Measurements from ENCODE around the gene PSMC5.

PSMC5 gene

DNA sequence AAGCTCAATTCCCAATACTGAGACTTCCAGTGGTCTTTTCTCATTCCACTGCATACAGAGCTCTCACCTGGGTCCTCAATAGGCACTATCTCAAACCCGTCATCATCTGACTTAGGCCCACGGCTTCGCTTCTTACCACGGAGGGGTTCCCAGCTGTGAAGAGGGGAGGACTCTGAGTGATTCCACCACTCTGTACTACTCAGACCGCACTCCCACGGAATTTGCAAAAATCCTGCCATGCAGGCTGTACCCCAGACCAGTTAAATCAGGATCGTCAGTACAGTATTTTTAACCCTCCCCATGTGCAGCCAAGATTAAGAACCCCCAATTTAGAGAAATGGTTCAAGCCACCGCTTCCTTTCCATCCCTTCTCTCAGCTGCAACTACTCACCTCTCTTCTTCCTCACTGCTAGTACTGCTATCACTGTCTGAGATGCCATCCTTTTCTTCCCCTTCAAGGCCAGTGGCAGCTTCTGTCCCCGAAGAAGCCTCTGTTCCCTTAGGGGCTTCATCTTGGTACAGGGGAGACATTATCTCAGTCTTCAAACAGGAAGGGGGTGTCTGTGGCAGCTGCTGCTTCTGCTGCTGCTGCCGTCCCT is 6.2 kb upstream of the PSMC5 start:
- no peak for DNase-seq (ENCODE audit: low read depth in 2 of 2, low spot score in 1 of 2)

DNA sequence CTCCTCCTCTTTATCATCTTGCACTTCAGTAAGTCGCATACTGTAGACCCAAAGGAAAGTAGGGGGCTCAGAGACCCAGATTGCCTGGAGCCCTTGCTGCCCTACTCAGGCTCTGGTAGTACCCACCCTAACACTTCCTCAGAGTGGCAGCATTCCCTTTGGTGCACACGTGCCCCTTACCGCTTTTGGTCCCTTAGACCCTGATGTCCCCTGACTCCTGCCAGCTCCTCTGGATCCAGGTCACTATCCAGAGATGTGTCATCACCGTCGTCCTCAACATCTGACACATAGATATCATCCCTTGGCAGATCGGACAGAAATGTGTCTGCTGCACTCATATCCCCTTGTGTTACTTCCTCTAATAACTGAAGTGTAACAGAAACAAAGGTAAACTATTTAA is 5.4 kb upstream of the PSMC5 start:
- no peak for DNase-seq (ENCODE audit: low read depth in 2 of 2, low spot score in 1 of 2)

DNA sequence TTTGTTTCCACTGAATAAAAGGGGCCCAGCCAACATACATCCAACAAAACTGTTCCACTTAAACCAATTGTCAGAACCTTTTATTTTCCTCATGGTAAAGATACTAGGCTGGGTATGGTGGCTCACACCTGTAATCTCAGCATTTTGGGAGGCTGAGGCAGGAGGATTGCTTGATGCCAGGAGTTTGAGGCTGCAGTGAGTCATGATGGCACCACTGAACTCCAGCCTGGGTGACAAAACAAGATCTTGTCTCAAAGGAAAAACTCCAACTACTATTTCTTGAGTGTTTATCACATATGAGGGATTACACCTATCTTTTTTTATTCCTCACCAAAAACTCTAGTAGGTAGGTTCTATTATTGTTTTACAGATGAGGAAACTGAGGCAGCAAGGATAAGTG is 4.7 kb upstream of the PSMC5 start:
- DNase-seq (ENCODE audit: low read depth in 2 of 2, low spot score in 1 of 2) = no peak

DNA sequence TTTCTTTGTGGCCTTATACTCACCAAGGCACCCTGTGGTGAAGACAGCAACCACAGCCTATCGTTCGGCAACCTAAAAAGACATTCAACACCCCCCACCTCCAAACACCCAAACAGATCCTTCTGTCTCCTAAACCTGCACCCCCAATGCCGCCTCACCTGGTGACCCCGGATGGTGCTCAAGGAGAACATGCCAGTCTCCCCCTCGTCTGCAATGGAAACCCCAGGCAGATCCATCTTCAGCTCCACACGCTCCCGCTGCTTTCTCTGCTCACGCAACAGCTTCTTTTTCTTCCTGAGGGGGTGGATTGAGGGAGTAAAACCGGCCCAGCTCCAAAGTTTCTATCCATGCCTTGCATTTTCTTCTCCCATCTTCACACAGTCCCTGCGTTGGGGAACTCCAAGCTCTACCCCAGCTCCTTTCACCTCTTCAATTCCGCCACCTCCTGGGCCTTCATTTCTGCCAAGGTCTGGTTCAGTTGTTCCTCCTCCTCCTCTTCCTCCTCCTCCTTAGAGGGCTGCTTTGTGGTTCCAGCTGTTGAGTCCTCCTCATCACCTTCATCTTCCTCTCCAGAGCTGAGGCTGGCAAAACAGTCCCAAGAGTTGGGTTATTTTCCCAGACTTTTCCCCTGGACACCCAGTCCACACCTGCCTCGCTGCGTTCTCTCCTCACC is 3.4 kb upstream of the PSMC5 start:
- no peak for DNase-seq (ENCODE audit: low read depth in 2 of 2, low spot score in 1 of 2)

DNA sequence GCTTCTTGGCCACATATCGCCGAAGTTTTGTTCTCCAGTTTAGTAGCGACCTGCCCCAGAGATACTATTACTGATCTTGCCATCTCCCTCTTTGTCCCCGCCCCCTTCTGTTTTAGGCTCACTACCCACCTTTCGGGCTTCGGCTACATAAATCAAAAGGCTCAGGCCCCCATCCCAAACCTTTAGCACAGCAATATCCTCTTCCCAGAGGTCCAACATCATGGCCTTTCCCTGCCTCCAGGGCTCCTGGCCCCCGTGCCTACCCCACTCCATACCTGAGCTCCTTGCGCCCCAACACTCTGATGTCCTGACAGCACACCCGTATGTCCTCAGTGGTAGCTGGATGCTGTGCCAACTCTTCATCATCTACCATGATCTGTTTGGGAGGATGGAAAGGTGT is 2.9 kb upstream of the PSMC5 start:
- DNase-seq (ENCODE audit: low read depth in 2 of 2, low spot score in 1 of 2) = no peak

DNA sequence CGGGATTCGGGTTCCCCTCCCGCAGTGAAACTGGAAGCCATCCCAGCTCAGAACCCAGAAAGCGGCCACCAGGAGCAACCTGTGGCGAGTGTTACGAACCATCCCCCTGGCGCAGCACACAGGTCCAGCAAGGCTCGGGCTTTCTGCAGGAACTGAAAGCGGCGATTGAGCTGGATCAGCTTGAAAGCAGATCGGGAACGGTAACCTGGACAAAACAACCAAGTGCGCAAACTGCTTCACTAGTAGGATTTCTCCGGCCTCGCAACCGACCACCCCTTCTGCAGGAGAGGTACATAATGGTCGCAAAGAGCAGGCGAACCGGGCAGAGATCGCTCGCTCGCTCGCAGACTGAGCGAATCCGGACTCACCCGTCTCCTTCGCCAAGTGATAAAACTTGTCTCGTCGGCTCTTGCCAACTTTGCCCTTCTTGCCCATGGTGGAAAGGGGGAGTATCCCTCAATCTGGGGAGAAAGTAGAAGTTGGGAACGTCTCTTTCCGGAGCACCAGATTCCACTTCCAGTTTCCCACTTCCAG is 696 bp upstream of the PSMC5 start:
- DNase-seq (ENCODE audit: low read depth in 2 of 2, low spot score in 1 of 2) = no peak

DNA sequence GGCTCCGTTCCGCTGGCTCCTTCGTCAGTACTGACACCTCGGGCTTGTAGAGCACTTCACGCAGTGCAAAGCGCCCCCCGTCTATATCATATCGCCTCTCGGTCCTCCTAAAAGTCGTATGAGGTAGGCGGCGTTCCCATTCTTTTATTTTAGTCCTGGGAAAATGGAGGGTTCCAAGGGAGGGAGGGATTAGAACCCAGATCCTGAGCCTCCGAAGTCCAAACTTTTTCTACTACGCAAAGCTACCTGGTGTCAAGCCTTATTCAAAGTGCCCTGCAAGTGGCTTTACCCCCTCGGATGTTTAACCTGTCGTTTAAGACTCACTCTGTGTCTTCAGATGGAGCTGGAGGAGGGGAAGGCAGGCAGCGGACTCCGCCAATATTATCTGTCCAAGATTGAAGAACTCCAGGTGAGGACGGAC is 580 bp downstream of the PSMC5 start:
- DNase-seq (ENCODE audit: low read depth in 2 of 2, low spot score in 1 of 2) = no peak

DNA sequence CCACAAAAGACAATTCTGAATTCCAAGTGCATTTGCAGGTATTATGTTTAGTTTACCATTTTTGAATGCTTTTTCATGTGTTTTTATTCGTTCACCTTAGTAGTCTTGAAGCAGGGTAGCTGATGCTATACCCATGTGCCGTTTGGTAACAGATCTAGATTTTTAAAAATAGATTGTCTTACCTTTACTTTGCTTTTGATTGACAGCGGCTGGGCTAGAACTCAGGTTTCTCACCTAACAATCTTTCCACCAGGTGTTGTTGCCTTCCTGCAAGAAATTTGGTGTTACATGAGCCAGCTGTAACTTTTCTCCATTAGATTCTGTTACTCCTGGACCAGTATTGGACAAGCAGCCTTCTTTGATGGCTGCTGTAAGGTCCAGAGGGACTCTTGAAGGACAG is 1.7 kb downstream of the PSMC5 start:
- DNase-seq (ENCODE audit: low read depth in 2 of 2, low spot score in 1 of 2) = no peak

DNA sequence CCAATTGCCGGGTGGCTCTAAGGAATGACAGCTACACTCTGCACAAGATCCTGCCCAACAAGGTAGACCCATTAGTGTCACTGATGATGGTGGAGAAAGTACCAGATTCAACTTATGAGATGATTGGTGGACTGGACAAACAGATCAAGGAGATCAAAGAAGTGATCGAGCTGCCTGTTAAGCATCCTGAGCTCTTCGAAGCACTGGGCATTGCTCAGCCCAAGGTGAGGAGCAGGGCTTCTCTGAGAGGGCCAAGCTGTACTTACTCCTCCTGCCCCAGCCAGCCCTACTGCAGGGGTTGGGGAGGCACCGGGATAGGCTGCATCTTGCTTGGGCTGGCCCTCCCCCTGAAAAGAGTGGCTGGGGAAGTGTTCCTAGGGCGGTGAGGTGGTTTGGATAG is 3.0 kb downstream of the PSMC5 start:
- DNase-seq (ENCODE audit: low read depth in 2 of 2, low spot score in 1 of 2) = no peak

DNA sequence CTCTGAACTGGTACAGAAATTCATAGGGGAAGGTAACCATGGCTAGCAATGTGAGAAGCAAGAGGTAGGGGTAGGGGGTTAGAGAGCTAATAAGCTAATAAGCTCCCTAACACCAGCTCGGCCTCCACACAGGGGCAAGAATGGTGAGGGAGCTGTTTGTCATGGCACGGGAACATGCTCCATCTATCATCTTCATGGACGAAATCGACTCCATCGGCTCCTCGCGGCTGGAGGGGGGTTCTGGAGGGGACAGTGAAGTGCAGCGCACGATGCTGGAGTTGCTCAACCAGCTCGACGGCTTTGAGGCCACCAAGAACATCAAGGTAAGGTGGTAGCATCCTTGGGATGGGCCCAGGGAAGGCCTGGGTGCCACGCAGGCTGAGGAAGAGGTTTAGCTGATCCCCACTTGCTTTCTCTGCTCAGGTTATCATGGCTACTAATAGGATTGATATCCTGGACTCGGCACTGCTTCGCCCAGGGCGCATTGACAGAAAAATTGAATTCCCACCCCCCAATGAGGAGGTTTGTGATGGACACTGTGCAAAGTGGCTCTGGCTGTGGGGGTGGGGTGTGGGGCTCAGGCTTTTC is 3.8 kb downstream of the PSMC5 start:
- DNase-seq (ENCODE audit: low read depth in 2 of 2, low spot score in 1 of 2) = no peak

DNA sequence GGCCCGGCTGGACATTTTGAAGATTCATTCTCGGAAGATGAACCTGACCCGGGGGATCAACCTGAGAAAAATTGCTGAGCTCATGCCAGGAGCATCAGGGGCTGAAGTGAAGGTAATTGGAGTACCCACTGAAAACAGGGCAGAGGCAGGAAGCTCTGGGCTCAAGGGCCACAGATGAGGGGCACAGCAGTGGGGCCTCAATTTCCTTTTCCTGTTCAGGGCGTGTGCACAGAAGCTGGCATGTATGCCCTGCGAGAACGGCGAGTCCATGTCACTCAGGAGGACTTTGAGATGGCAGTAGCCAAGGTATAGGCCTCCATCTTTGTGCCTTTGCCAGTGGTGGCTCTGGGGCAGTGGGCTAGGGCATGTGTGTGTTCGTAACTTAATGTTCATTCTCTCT is 4.3 kb downstream of the PSMC5 start:
- DNase-seq (ENCODE audit: low read depth in 2 of 2, low spot score in 1 of 2) = no peak

DNA sequence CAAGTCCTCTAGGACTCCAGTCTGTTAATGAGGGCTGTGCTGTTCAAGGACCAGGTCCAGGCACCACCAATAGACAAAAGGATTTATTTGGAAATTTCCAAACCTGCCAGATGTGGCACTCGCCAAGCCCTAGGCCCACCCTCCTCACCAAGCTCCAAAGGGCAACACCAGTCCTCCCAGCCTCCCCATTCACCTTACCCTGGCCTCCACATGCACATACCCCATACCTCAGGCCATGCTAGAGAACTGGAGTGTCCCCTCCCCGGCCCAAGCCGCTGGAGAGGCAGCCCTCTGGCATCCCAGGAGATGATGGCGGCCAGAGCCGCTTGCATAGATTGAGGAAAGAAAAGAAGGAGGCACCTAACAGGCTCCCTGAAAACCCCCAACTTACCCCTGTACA is 4.8 kb downstream of the PSMC5 start:
- DNase-seq (ENCODE audit: low read depth in 2 of 2, low spot score in 1 of 2) = no peak

DNA sequence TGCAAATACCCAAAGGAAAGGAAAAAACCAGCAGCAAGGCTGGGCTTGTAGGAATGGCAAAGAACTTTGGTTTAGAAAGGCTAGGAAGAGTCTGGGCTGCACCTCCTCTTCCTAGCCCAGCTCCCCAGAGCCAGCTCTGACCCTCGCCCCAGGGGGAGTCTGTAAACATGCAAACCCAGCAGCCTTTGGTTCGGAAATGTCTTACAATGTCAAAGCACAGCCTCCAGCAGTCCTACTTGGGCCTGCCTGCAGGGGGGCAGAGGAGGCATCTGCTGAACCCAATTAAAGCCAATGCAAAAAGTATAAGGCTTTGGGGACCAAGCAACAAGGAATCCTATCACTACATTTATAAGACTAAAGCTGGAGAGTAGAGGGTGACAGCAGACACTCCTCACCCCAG is 5.2 kb downstream of the PSMC5 start:
- no peak for DNase-seq (ENCODE audit: low read depth in 2 of 2, low spot score in 1 of 2)

DNA sequence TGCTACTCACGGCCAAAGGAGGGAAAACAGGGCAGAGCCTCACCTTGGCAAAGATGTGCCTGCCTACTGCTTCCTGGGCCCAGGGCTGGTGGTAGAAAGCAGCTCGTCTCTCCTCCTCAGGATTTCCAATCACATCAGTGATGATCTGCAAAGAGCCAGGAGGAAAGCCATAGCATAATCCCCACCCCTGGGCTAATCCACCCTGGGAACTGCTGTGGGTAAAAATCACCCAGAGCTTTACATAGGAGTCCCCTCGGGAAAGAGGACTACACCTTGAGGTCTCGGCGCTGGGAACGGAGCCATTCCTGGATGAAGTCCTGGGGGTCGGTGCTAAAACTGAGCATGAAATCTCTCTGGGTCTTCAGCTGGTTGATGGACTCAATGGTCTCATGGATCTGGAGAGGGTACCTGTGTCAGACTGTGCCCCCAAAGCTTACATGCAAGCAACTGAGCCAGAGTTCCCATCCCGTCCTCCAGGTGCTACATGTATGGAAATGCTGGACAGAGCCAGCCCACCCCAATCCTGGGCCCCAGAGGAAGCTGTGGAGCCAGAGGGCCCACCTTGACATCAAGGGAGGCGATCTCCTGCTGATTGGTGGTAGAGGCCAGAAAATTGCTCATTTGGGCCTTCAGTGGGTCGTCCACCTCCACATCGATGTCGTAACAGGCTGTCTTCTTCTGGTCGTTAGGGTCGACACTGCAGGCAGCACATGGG is 6.0 kb downstream of the PSMC5 start:
- DNase-seq (ENCODE audit: low read depth in 2 of 2, low spot score in 1 of 2) = no peak

DNA sequence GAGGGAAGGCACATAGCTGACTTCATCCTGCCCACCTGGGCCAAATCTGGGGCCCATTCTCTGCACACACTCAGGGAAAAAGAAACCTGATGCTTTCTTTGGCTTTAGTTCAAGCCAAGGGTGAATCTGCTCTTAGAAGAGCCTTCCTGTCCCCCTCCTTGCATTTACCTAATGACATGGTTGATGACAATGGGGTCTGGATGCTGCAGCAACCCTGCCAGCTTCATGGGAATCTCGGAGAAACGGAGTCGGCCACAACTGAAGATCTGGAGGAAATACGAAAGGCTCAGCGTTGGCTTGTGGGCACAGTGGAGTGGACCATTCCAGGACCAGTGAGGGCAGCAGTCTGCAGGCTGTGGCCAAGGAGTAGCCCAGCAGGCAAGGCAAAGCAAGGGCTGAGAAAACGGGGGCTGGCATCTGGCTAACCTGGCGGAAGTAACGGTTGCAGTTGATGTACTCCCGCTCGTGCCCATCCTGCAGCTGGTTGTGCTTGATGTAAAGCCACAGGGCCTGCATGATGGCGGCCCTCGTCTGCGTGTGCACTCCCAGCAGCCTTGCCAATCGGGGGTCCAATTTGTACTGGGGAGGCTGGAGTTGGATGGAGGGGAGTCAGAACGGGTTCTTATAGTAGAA is 6.6 kb downstream of the PSMC5 start:
- no peak for DNase-seq (ENCODE audit: low read depth in 2 of 2, low spot score in 1 of 2)

DNA sequence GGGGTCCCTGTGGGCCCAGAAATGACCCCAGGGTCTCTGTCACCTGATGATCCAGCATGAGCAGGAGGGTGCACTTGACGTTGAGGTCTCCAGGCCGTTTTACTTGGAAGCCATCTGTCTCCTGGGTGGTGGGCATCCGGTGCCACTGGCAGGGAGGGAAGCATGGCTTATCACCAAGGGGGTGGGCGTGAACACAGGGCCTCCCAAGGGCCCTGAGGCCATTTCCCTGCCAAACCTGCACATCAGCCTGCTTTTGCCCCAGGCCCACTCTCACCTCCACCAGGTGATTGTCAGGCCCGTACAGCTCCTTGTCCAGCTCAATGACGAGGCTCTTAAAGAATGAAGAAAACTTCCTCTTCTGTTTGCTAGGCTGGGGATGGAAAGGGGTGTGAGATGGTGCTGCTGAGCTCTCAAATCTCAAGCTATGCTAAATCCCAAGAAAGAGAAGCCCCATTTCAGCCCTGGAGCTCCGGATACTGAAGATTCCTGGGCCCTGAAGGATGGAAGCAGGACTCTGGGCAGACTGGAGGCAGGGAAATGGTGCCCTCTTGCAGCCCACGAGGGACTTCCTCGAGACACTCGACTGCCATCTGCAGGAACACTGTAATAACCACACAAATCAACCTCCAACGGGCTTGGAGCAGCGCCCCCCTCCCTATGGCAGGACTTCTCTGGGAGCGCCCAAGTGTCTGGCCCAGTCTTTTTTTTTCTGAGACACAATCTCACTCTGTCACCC is 7.4 kb downstream of the PSMC5 start:
- no peak for DNase-seq (ENCODE audit: low read depth in 2 of 2, low spot score in 1 of 2)

DNA sequence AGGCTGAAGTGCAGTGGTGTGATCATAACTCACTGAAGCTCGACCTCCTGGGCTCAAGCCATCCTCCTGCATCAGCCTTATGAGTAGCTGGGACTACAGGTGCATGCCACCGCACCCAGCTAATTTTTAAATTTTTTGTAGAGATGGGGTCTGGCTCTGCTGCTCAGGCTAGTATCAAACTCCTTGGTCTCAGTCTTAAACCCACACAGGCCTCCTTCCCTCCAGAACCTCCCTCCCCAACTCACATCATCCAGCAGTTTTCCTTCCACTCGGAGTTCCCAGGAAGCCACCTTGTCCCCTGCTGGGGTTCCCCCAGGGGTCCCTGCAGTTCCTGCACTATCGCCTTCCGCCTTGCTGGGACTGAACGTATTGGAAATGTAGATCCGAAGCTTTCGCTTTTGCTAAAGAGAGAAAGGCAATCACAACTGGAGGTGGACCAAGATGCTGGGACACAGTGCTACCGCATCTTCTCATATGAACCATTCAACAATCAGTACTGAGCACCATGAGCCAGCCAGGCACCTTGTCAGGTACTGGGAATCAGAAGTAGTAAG is 8.0 kb downstream of the PSMC5 start:
- no peak for DNase-seq (ENCODE audit: low read depth in 2 of 2, low spot score in 1 of 2)

DNA sequence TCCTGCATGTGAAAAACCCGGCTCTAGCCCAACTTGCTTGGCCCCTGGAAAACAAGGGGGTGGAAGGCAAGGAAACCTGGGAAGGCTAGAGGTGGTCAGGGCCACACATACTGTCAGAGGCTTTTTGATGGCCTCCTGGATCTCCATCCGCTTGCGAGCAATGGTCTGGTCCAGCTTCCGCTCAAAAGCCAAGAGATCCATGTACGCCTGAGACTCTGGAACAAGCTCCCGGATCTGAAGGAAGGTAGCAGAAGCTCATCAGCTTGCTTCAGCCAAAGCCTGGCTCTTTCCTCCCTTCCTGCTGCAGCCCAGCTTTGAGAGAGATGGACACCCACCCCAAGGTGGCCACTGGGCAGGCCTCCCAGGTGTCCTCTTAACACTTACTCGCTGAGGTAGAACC is 9.6 kb downstream of the PSMC5 start:
- DNase-seq (ENCODE audit: low read depth in 2 of 2, low spot score in 1 of 2) = no peak

DNA sequence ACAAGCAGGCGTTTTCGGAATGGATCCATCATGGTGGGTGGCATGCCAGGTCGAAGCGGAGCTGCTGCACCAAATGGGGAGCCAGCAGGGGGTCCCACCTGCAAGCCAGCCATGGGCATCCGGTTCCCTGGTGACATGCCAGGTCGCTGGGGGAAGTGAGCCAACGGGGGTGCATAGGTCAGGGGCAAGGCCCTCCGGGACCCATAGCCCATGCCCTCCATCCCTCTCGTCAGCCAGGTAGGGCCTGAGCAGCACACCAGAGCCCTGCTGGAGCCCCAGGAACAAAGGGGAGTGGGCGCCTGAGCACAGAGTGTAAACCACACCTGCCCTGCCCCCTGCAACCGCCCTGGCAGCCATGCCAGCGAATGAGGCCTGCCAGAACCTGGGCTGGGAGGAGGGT is 10.2 kb downstream of the PSMC5 start:
- no peak for DNase-seq (ENCODE audit: low read depth in 2 of 2, low spot score in 1 of 2)

DNA sequence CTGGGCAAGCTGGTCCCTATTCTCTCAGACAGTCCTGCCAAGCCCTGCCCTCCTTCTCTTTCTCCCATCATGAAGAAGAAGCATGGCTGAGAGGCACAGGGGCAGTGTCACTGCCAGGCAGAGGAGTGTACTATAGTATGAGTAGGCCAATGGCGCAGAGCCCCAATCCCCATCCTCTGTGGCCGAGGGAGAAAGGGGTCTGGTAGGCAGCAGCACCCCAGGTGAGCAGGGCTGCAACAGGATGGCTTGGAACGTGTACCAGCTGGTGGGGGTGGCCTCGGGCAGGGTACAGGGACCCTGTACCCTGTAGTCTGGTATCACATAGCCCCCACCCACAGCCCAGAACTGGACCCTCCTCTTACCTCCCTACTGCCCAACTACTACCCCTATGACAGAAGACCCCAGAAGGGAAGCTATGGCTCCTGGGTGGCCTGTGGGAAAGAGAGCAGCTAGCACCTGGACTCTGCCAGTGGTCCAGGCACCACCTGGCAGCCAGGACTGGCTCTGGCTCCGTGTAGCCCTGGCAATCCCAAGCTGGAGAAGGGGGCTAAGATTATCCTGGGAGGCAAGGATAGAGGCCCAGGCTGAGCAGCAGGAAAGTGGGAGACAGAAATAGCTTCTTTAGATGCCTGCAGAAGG is 10.8 kb downstream of the PSMC5 start:
- DNase-seq (ENCODE audit: low read depth in 2 of 2, low spot score in 1 of 2) = no peak

Data from stimulated activated CD8-positive, alpha-beta memory T cell treated with anti-CD3 and anti-CD28 coated beads, Interleukin-4, amount 100 ng/mL, for 1 hour (primary cell).